ENCODE results near the gene GNAL.

The GNAL gene

DNA sequence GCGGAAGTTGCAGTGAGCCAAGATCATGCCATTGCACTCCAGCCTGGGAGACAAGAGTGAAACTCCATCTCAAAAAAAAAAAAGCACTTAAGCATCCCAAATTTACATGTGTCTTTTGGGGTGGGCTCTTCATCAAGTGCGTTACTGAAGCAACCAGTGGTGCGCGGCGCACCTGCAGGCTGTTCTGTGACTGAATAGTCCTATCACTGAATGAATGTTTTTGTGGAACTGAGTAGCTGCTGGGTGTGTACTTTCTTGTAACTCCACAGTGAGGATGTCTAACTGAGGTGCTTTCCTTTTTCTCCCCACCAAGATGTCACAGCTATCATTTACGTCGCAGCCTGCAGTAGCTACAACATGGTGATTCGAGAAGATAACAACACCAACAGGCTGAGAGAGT, 179.2 kb downstream of the GNAL start:
- H3K4me2 ChIP-seq (ENCODE audit: low read length), result no peak overlapping the region
- H3K4me3 ChIP-seq (ENCODE audit: low read depth, low read length), result no peak overlapping the region
- H3K9me3 ChIP-seq (ENCODE audit: control insufficient read depth, low read length), result no peaks in the 10 kb centered on the region
- H3K27ac ChIP-seq, result no peak overlapping the region
- H2AFZ ChIP-seq, result no peak overlapping the region
- no peaks in the 10 kb centered on the region for H3K36me3 ChIP-seq (ENCODE audit: control insufficient read depth, insufficient read depth, low read length)
- TF ChIP-seq, protein P1, sequence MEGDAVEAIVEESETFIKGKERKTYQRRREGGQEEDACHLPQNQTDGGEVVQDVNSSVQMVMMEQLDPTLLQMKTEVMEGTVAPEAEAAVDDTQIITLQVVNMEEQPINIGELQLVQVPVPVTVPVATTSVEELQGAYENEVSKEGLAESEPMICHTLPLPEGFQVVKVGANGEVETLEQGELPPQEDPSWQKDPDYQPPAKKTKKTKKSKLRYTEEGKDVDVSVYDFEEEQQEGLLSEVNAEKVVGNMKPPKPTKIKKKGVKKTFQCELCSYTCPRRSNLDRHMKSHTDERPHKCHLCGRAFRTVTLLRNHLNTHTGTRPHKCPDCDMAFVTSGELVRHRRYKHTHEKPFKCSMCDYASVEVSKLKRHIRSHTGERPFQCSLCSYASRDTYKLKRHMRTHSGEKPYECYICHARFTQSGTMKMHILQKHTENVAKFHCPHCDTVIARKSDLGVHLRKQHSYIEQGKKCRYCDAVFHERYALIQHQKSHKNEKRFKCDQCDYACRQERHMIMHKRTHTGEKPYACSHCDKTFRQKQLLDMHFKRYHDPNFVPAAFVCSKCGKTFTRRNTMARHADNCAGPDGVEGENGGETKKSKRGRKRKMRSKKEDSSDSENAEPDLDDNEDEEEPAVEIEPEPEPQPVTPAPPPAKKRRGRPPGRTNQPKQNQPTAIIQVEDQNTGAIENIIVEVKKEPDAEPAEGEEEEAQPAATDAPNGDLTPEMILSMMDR (IDR thresholded peaks at IDR 0.05), result no peak
- H3K9ac ChIP-seq, result no peak overlapping the region
- no peaks in the 10 kb centered on the region for H3K27me3 ChIP-seq (ENCODE audit: control insufficient read depth, insufficient read depth, low read length)
- H3K4me1 ChIP-seq, result no peaks in the 10 kb centered on the region
- H3K79me2 ChIP-seq, result no peaks in the 10 kb centered on the region

DNA sequence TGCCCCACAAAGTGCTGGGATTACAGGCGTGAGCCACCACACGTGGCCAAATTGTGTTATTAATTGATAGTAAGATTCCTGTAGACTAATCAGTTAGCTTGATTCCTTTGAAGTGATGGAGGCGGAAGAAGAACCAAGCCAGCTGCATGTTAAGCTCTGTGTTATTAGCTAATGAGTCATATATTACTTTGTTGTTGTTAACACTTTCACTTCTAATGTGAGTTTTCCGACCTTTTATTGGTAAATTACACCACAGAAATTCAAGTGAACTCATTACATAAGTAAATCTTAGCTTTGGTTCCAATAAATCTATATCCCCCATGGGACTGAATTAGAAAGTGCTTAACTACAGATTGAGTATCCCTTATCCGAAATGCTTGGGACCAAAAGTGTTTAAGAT, 182.4 kb downstream of the GNAL start:
- Histone ChIP-seq H2AFZ (no peak overlapping the region), H3K4me2 (ENCODE audit: low read length) (no peak overlapping the region), H3K9ac (no peak overlapping the region), H3K36me3 (ENCODE audit: control insufficient read depth, insufficient read depth, low read length) (no peaks in the 10 kb centered on the region), H3K27me3 (ENCODE audit: control insufficient read depth, insufficient read depth, low read length) (no peaks in the 10 kb centered on the region), H3K9me3 (ENCODE audit: control insufficient read depth, low read length) (no peaks in the 10 kb centered on the region), H3K4me1 (no peaks in the 10 kb centered on the region), H3K27ac (no peak overlapping the region), H3K79me2 (no peaks in the 10 kb centered on the region), H3K4me3 (ENCODE audit: low read depth, low read length) (no peak overlapping the region)
- TF ChIP-seq, protein P1 (IDR thresholded peaks at IDR 0.05), result no peak

DNA sequence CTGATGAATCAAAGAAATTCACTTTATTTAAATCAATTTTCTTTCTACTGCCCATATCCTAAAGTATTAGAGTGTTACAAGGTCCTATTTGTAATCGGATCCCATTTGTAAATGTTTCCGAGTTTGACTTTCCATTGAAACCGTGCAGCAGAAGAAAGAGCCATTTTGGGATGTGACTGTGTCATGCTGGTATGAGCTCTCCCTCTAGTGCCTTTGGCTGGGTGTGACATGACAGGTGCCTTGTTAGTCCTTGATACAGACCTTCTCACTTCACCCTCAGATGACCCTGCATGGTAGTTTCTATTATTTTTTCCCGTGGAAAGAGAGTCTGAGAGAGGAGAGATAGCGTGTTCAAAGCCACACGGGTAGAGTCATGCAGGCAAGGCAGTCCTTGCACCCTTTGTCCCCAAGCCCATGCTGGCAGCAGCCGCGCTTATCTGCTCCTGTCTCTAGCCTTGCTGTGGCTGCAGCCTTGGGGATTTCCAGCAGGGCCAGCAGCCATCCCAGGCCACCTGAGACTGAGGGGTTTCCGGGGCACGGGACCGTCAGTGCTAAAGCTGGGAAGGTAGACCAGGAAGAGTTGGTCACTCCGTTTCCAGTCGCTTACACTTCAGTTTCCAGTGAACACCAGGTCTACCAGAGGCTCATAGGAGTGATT, 183.5 kb downstream of the GNAL start:
- TF ChIP-seq, protein P1 (IDR thresholded peaks at IDR 0.05), result peak; percentile 64
- H2AFZ ChIP-seq, result peak overlapping the region; percentile 54
- H3K79me2 ChIP-seq, result no peaks in the 10 kb centered on the region
- no peaks in the 10 kb centered on the region for H3K4me1 ChIP-seq
- H3K4me3 ChIP-seq (ENCODE audit: low read depth, low read length), result no peak overlapping the region
- no peak overlapping the region for H3K4me2 ChIP-seq (ENCODE audit: low read length)
- no peaks in the 10 kb centered on the region for H3K27me3 ChIP-seq (ENCODE audit: control insufficient read depth, insufficient read depth, low read length)
- no peaks in the 10 kb centered on the region for H3K9me3 ChIP-seq (ENCODE audit: control insufficient read depth, low read length)
- no peaks in the 10 kb centered on the region for H3K36me3 ChIP-seq (ENCODE audit: control insufficient read depth, insufficient read depth, low read length)
- H3K27ac ChIP-seq, result no peak overlapping the region
- H3K9ac ChIP-seq, result no peak overlapping the region

- H3K9ac ChIP-seq, result no peak overlapping the region
- no peaks in the 10 kb centered on the region for H3K4me1 ChIP-seq
- no peaks in the 10 kb centered on the region for H3K79me2 ChIP-seq
- H2AFZ ChIP-seq, result no peak overlapping the region
- no peak overlapping the region for H3K4me3 ChIP-seq (ENCODE audit: low read depth, low read length)
- H3K4me2 ChIP-seq (ENCODE audit: low read length), result no peak overlapping the region
- no peaks in the 10 kb centered on the region for H3K36me3 ChIP-seq (ENCODE audit: control insufficient read depth, insufficient read depth, low read length)
- no peak overlapping the region for H3K27ac ChIP-seq
- H3K27me3 ChIP-seq (ENCODE audit: control insufficient read depth, insufficient read depth, low read length), result no peaks in the 10 kb centered on the region
- H3K9me3 ChIP-seq (ENCODE audit: control insufficient read depth, low read length), result no peaks in the 10 kb centered on the region
- TF ChIP-seq, protein P1 (IDR thresholded peaks at IDR 0.05), result no peak
Measured at GRCh38 chr18:11873670-11874340, 184.7 kb downstream of the GNAL start.

- no peak overlapping the region for H3K4me2 ChIP-seq (ENCODE audit: low read length)
- H3K9me3 ChIP-seq (ENCODE audit: control insufficient read depth, low read length), result no peaks in the 10 kb centered on the region
- H3K27ac ChIP-seq, result no peak overlapping the region
- no peaks in the 10 kb centered on the region for H3K4me1 ChIP-seq
- TF ChIP-seq, protein P1 (IDR thresholded peaks at IDR 0.05), result no peak
- H3K27me3 ChIP-seq (ENCODE audit: control insufficient read depth, insufficient read depth, low read length), result no peaks in the 10 kb centered on the region
- no peak overlapping the region for H2AFZ ChIP-seq
- H3K36me3 ChIP-seq (ENCODE audit: control insufficient read depth, insufficient read depth, low read length), result no peaks in the 10 kb centered on the region
- H3K4me3 ChIP-seq (ENCODE audit: low read depth, low read length), result no peak overlapping the region
- H3K9ac ChIP-seq, result no peak overlapping the region
- H3K79me2 ChIP-seq, result no peaks in the 10 kb centered on the region
Measured at GRCh38 chr18:11874676-11875075, 185.6 kb downstream of the GNAL start.
